Body of pancreas (tissue), 4 donors: ENCODE data around the gene PRDM10. TPM values are rescaled to one million over a fixed set of nuclear protein-coding genes. Genes with fewer than 3 reads are reported as not detected.

ENCODE experiments used
- ATAC-seq: fragments of 150-250 bp; one replicate; pipeline ENCODE4 v1.9.1; 2016
- DNase-seq, 4 donors: peaks; one replicate each; pipeline ENCODE4 v3.0.0-alpha.2; 2019
- H3K27ac ChIP-seq, 4 donors: fragments of 200-600 bp; sonication (generic); 1 replicate in 3 of 4; 2 replicates in 1 of 4; pipeline versions ENCODE4 v1.5.1 to v1.6.1; 2016 to 2019; ENCODE audit warnings: mild to moderate bottlenecking in 1 of 4, mixed read lengths in 1 of 4, moderate library complexity in 1 of 4
- H3K27me3 ChIP-seq, 2 donors: fragments of 200-600 bp; sonication (generic); one replicate each; pipeline ENCODE4 v1.6.0; 2016; ENCODE audit warnings: mild to moderate bottlenecking in 1 of 2
- H3K36me3 ChIP-seq, 2 donors: fragments of 200-600 bp; sonication (generic); replicated peaks in 1 of 2; 2 replicates each; pipeline ENCODE4 v1.5.1; 2016; ENCODE audit warnings: low read depth in 2 of 2; ENCODE audit not compliant: insufficient read depth in 1 of 2
- H3K4me1 ChIP-seq: fragments of 200-600 bp; sonication (generic); one replicate; pipeline ENCODE4 v1.6.0; 2016
- H3K4me3 ChIP-seq, 2 donors: fragments of 200-600 bp; sonication (generic); 1 replicate in 1 of 2; 2 replicates in 1 of 2; pipeline ENCODE4 v1.5.1; 2016 to 2019
- H3K9me3 ChIP-seq, 3 donors: fragments of 200-600 bp; sonication (generic); 1 replicate in 2 of 3; 2 replicates in 1 of 3; pipeline ENCODE4 v1.5.1; 2016
- CTCF ChIP-seq, 7 experiments: fragments of 450-650 bp in 4 of 7; fragments of 200-600 bp in 3 of 7; sonication (generic) in 3 of 7; IDR thresholded peaks; one replicate each; pipeline ENCODE4 v1.5.1; 2016 to 2019; ENCODE audit warnings: antibody characterized with exemption in 7 of 7
- POLR2A ChIP-seq, 3 donors: fragments of 450-650 bp; IDR thresholded peaks; one replicate each; pipeline ENCODE4 v1.6.1; 2016; ENCODE audit warnings: antibody characterized with exemption in 3 of 3, mild to moderate bottlenecking in 2 of 3
- WGBS, 2 donors: methylation state at CpG; one replicate each; pipeline ENCODE4 v1.1.5; 2017; 5-methylcytosine and 5-hydroxymethylcytosine counted together
- intact Hi-C: fragments of 100-400 bp; cut with DNase I; formaldehyde crosslinking; loops from one replicate; pipeline ENCODE4 v1.15.1; 2023
- total RNA-seq, 2 donors: library from RNA; depleted of rRNA; stranded (reverse); fragments of >200 nt; gene quantifications; one replicate each; pipeline ENCODE4 v1.1.0, GENCODE V29; 2016

The PRDM10 gene
- total RNA-seq, 2 donors from 2014 or later = 4.7 to 14.5 TPM

GRCh38 chr11:129866311-129866710 lies 136.3 kb downstream of the PRDM10 start:
- ATAC-seq (peak; percentile 36), DNase-seq (peak in 1 of 4 donors; percentile 10)
- intact Hi-C loops = no loop called here
- H3K9me3 ChIP-seq = no peaks in the 10 kb centered on the region
- 62 to 78% methylated on average over 3 of the region's 3 CpGs for WGBS, 2 donors
- TF ChIP-seq POLR2A (IDR thresholded peaks at IDR 0.05) (no peak), CTCF (IDR thresholded peaks at IDR 0.05) (no peak)
- peak overlapping the region in 1 of 4 donors; percentile 54 for H3K27ac ChIP-seq
- peaks cover 5% of the 10 kb centered on the region for H3K4me1 ChIP-seq
- no peaks in the 10 kb centered on the region for H3K27me3 ChIP-seq
- H3K4me3 ChIP-seq = no peak overlapping the region
- H3K36me3 ChIP-seq = peaks cover 17 to 34% of the 10 kb centered on the region in 2 donors

GRCh38 chr11:129865701-129866100 lies 136.9 kb downstream of the PRDM10 start:
- Histone ChIP-seq H3K4me3 (no peak overlapping the region), H3K27me3 (no peaks in the 10 kb centered on the region), H3K9me3 (no peaks in the 10 kb centered on the region), H3K36me3 (peaks cover 17 to 33% of the 10 kb centered on the region in 2 donors), H3K27ac (peak overlapping the region in 1 of 4 donors; percentile 54), H3K4me1 (peaks cover 5% of the 10 kb centered on the region)
- TF ChIP-seq POLR2A (IDR thresholded peaks at IDR 0.05) = no peak
- no peak for TF ChIP-seq CTCF (IDR thresholded peaks at IDR 0.05)
- DNase-seq (no peak), ATAC-seq (no peak)
- intact Hi-C loops = no loop called here
- 79 to 85% methylated on average over 4 of the region's 4 CpGs for WGBS, 2 donors

- no peaks in the 10 kb centered on the region for H3K9me3 ChIP-seq
- H3K27ac ChIP-seq = no peak overlapping the region
- H3K36me3 ChIP-seq = peaks cover 13 to 31% of the 10 kb centered on the region in 2 donors
- DNase-seq (no peak), ATAC-seq (no peak)
- TF ChIP-seq POLR2A (IDR thresholded peaks at IDR 0.05) (no peak), CTCF (IDR thresholded peaks at IDR 0.05) (no peak)
- WGBS, 2 donors = 88 to 92% methylated on average over 4 to 5 of the region's 5 CpGs
- H3K4me1 ChIP-seq = peaks cover 5% of the 10 kb centered on the region
- no peak overlapping the region for H3K4me3 ChIP-seq
- intact Hi-C loops = no loop called here
- H3K27me3 ChIP-seq = no peaks in the 10 kb centered on the region
Measured at GRCh38 chr11:129864811-129865210, 137.8 kb downstream of the PRDM10 start.

- peak; percentile 91 for ATAC-seq
- peak; percentile 72 to 83 (median 78) for DNase-seq
- TF ChIP-seq CTCF (IDR thresholded peaks at IDR 0.05) = no peak
- TF ChIP-seq POLR2A (IDR thresholded peaks at IDR 0.05) = peak; percentile 41 to 71 (median 53)
- WGBS, 2 donors = 61 to 68% methylated on average over 16 of the region's 16 CpGs
- no peak overlapping the region for H3K4me3 ChIP-seq
- H3K9me3 ChIP-seq = no peaks in the 10 kb centered on the region
- H3K4me1 ChIP-seq = peaks cover 5% of the 10 kb centered on the region
- H3K36me3 ChIP-seq = peaks cover 12 to 15% of the 10 kb centered on the region in 2 donors
- no peaks in the 10 kb centered on the region for H3K27me3 ChIP-seq
- H3K27ac ChIP-seq = peak overlapping the region; percentile 56 to 82 (median 72)
- intact Hi-C loops = no loop called here
Measured at GRCh38 chr11:129861702-129862522, 140.7 kb downstream of the PRDM10 start.
